GM12891 (cell line): ENCODE data around the gene PYGL.

Experiments
- PAX5 ChIP-seq: IDR thresholded peaks from 2 replicates; pipeline ENCODE4 v1.6.1; 2011; ENCODE audit warnings: low read length, moderate library complexity, mild to moderate bottlenecking; ENCODE audit not compliant: insufficient read depth, severe bottlenecking
- POLR2A ChIP-seq: IDR thresholded peaks from 2 replicates; pipeline ENCODE4 v1.6.1; 2011; ENCODE audit warnings: low read depth, low read length, control low read depth
- POLR2AphosphoS5 ChIP-seq: IDR thresholded peaks from 2 replicates; pipeline ENCODE4 v1.6.1; 2011; ENCODE audit warnings: low read depth, low read length, control low read depth
- SPI1 ChIP-seq: IDR thresholded peaks from 2 replicates; pipeline ENCODE4 v1.6.1; 2011; ENCODE audit warnings: low read depth, low read length, control low read depth
- TAF1 ChIP-seq: IDR thresholded peaks from 2 replicates; pipeline ENCODE4 v1.6.1; 2011; ENCODE audit warnings: low read depth, low read length, control low read depth

GRCh38 chr14:50865391-50866076, 78.7 kb downstream of the PYGL start:
- TF ChIP-seq POLR2A: no peak
- no peak for TF ChIP-seq POLR2AphosphoS5
- no peak for TF ChIP-seq TAF1
- TF ChIP-seq PAX5: no peak
- no peak for TF ChIP-seq SPI1
